ENCODE measurements around the gene SLFN12L.
"Not testable (repeated sequence)": the region's sequence is repeated elsewhere in the genome, so short reads cannot be mapped to it uniquely, and the experiment has no call there.

The SLFN12L gene

GRCh38 chr17:35496451-35497290 lies 40.8 kb downstream of the SLFN12L start:
- DNase-seq (ENCODE audit: low read depth in 2 of 2), result no peak

- DNase-seq (ENCODE audit: low read depth in 2 of 2), result no peak
Observed at GRCh38 chr17:35493040-35493439, 44.4 kb downstream of the SLFN12L start.

- DNase-seq (ENCODE audit: low read depth in 2 of 2), result no peak
Observed at GRCh38 chr17:35491417-35491816, 46.1 kb downstream of the SLFN12L start.

- DNase-seq (ENCODE audit: low read depth in 2 of 2), result no peak
Observed at GRCh38 chr17:35489944-35490343, 47.5 kb downstream of the SLFN12L start.

- no peak for DNase-seq (ENCODE audit: low read depth in 2 of 2)
Observed at GRCh38 chr17:35488991-35489390, 48.5 kb downstream of the SLFN12L start.

- DNase-seq (ENCODE audit: low read depth in 2 of 2), result peak in 1 of 2 experiments; percentile 15
Observed at GRCh38 chr17:35486920-35487732, 50.4 kb downstream of the SLFN12L start.

GRCh38 chr17:35479271-35479670 lies 58.2 kb downstream of the SLFN12L start:
- no peak for DNase-seq (ENCODE audit: low read depth in 2 of 2)

- DNase-seq (ENCODE audit: low read depth in 2 of 2), result no peak
Observed at GRCh38 chr17:35477248-35477647, 60.2 kb downstream of the SLFN12L start.

- no peak for DNase-seq (ENCODE audit: low read depth in 2 of 2)
Observed at GRCh38 chr17:35476283-35476820, 61.1 kb downstream of the SLFN12L start.

GRCh38 chr17:35468475-35468874 lies 69.0 kb downstream of the SLFN12L start:
- no peak for DNase-seq (ENCODE audit: low read depth in 2 of 2)

- no peak for DNase-seq (ENCODE audit: low read depth in 2 of 2)
Observed at GRCh38 chr17:35467824-35468223, 69.7 kb downstream of the SLFN12L start.

- DNase-seq (ENCODE audit: low read depth in 2 of 2), result no peak
Observed at GRCh38 chr17:35460354-35460851, 77.1 kb downstream of the SLFN12L start.

GRCh38 chr17:35454035-35454434 lies 83.4 kb downstream of the SLFN12L start:
- not testable (repeated sequence) for DNase-seq (ENCODE audit: low read depth in 2 of 2)

- no peak for DNase-seq (ENCODE audit: low read depth in 2 of 2)
Observed at GRCh38 chr17:35453171-35453570, 84.3 kb downstream of the SLFN12L start.

GRCh38 chr17:35449371-35449931 lies 88.0 kb downstream of the SLFN12L start:
- no peak for DNase-seq (ENCODE audit: low read depth in 2 of 2)

GRCh38 chr17:35448899-35449227 lies 88.6 kb downstream of the SLFN12L start:
- no peak for DNase-seq (ENCODE audit: low read depth in 2 of 2)

GRCh38 chr17:35448214-35448898 lies 89.1 kb downstream of the SLFN12L start, which contains the start of gene SLFN13:
Gene SLFN13, minus strand, starts transcription at chr17:35448766. Its CDS starts 3,086 bp downstream, at chr17:35445680.
- DNase-seq (ENCODE audit: low read depth in 2 of 2), result no peak

- DNase-seq (ENCODE audit: low read depth in 2 of 2), result no peak
Observed at GRCh38 chr17:35447499-35447898, 90.0 kb downstream of the SLFN12L start.

GRCh38 chr17:35438433-35438832 lies 99.0 kb downstream of the SLFN12L start:
- DNase-seq (ENCODE audit: low read depth in 2 of 2), result no peak

- DNase-seq (ENCODE audit: low read depth in 2 of 2), result peak; percentile 98 to 99
Observed at GRCh38 chr17:35433075-35433894, 104.2 kb downstream of the SLFN12L start.
